Uterine smooth muscle cell (primary cell): ENCODE data around the gene TMSB15C. TPM values are rescaled to one million over a fixed set of nuclear protein-coding genes. Genes with fewer than 3 reads are reported as not detected.

Experiments
- total RNA-seq: library from RNA; depleted of rRNA; stranded (reverse); fragments of >200 nt; gene quantifications from 2 replicates; pipeline ENCODE4 v1.2.3, GENCODE V29; 2014

Gene TMSB15C
- total RNA-seq, result 5.6 and 6.2 TPM in 2 replicates

GRCh38 chrX:104075778-104076445 is at the start of gene TMSB15C:
Gene TMSB15C (minus strand): TSS chrX:104076236.

GRCh38 chrX:104112326-104112951 is 36.4 kb upstream of the TMSB15C start, which contains the start of gene ZCCHC18:
Gene ZCCHC18 (plus strand): TSS chrX:104112523. CDS start chrX:104114112, 1,589 bp downstream.

GRCh38 chrX:104039689-104040505 is 36.1 kb downstream of the TMSB15C start, which contains the start of gene H2BW2:
Gene H2BW2 (plus strand): TSS chrX:104039956. CDS start chrX:104039995, 39 bp downstream.

Other genes with a start within 250 kb of the TMSB15C start
- gene RAB9B, start 244.0 kb downstream of the TMSB15C start, total RNA-seq, result 1.1 and 3.2 TPM in 2 replicates
- gene TMSB15B, start 113.6 kb downstream of the TMSB15C start, total RNA-seq, result 4.9 and 6.1 TPM in 2 replicates
- not detected in 2 replicates for gene H2BW1, start 62.5 kb downstream of the TMSB15C start, total RNA-seq
- gene H2BW2, start 36.3 kb downstream of the TMSB15C start, total RNA-seq, result not detected in 2 replicates
- 0.55 and 2.0 TPM in 2 replicates for gene ZCCHC18, start 36.3 kb upstream of the TMSB15C start, total RNA-seq
- gene SLC25A53, start 80.8 kb upstream of the TMSB15C start, total RNA-seq, result 5.8 and 8.9 TPM in 2 replicates
- 25.7 and 27.9 TPM in 2 replicates for gene FAM199X, start 90.2 kb upstream of the TMSB15C start, total RNA-seq
- gene ESX1, start 178.7 kb upstream of the TMSB15C start, total RNA-seq, result 0.12 TPM in 1 of 2 replicates, not detected in the other